Muscle of leg (tissue), 16 donors: ENCODE data around the gene DCST2. TPM values are rescaled to one million over a fixed set of nuclear protein-coding genes. Genes with fewer than 3 reads are reported as not detected.
A peak's percentile ranks its signal among the peaks of the same experiment; 100 is the strongest.

Experiments used
- DNase-seq: peaks from one replicate; pipeline ENCODE4 v3.0.0; 2013
- H3K27ac ChIP-seq: one replicate; pipeline ENCODE4 v1.5.1; 2013; ENCODE audit warnings: mild to moderate bottlenecking, low read length, control low read depth
- H3K27me3 ChIP-seq: one replicate; pipeline ENCODE4 v1.6.1; 2013; ENCODE audit warnings: low read length; ENCODE audit not compliant: control insufficient read depth, insufficient read depth
- H3K36me3 ChIP-seq: one replicate; pipeline ENCODE4 v1.6.1; 2013; ENCODE audit warnings: low read length; ENCODE audit not compliant: control insufficient read depth, insufficient read depth
- H3K4me1 ChIP-seq: one replicate; pipeline ENCODE4 v1.6.1; 2013; ENCODE audit warnings: low read length; ENCODE audit not compliant: control insufficient read depth, insufficient read depth
- H3K4me3 ChIP-seq: one replicate; pipeline ENCODE4 v1.5.1; 2013; ENCODE audit warnings: low read length, control low read depth
- H3K9me3 ChIP-seq: replicated peaks from 2 replicates; pipeline ENCODE4 v1.6.1; 2013; ENCODE audit warnings: low read depth, low read length; ENCODE audit not compliant: control insufficient read depth
- WGBS: methylation state at CpG from one replicate; pipeline ENCODE4 v1.1.5; 2013; ENCODE audit warnings: missing lambda C conversion rate; ENCODE audit not compliant: insufficient coverage; 5-methylcytosine and 5-hydroxymethylcytosine counted together
- long read RNA-seq, 11 donors: transcript quantifications; one replicate each; lab custom pipeline, GENCODE V29; 2026
- polyA plus RNA-seq, 8 donors: library from polyadenylated mRNA; unstranded; fragments of 120-200 nt; gene quantifications; one replicate each; pipeline versions ENCODE4 v1.2.1 to v1.2.3, GENCODE V29; 2013; ENCODE audit warnings: inconsistent platforms in 1 of 8, low replicate concordance in 1 of 8; ENCODE audit not compliant: insufficient read length in 8 of 8, insufficient read depth in 1 of 8
- total RNA-seq: library from RNA; stranded (reverse); fragments of 120-200 nt; gene quantifications from one replicate; pipeline ENCODE4 v1.2.4, GENCODE V29; 2013

The DCST2 gene
- total RNA-seq (0.49 TPM), polyA plus RNA-seq (1 to 10 TPM in 3 of 8 donors, under 1 TPM in 5; 0.58 to 1.6 (median 0.84) TPM)
- long read RNA-seq, donor 1: 0 reads
- long read RNA-seq, donor 2: 0 reads
- long read RNA-seq, donor 3: 0 reads
- long read RNA-seq, donor 4: 0 reads
- long read RNA-seq, donor 5: 0 reads
- long read RNA-seq, donor 6: 0 reads
- long read RNA-seq, donor 7: 0 reads
- long read RNA-seq, donor 8: 0 reads
- long read RNA-seq, donor 9: 0 reads
- long read RNA-seq, donor 10: 0 reads
- long read RNA-seq, donor 11: 0 reads

DNA sequence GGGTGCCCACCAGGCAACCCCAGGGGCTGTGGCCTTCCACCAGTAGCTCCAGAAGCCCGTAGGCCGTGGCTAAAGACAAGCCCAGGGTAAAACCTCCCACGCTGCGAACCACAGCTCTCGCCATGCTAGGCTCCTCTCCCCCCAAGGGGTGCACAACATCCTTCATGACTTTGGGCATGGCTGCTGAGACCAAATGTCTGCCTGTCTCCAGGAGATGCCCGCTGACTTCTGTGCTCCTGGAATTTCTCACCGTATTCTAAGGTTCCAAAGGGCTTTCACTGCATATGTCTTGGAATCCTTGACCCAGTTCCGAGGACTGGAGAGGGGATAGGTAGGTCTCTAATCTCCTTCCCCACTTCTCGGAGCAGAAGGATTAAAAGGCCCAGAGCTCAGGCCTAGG, at the start of gene DCST2, which contains the start of gene DCST1:
Gene DCST2 (minus strand): TSS at position 258 of the 400 bp plus-strand sequence. CDS start 80 bp downstream, at position 178.
Gene DCST1 (plus strand): TSS at position 301 of the 400 bp plus-strand sequence. CDS start 213 bp downstream, outside the sequence.
- H3K9me3 ChIP-seq: no peaks in the 10 kb centered on the region
- no peak for DNase-seq
- WGBS: 90% methylated on average over 8 of the region's 9 CpGs
- no peak within 1 kb of the TSS for H3K4me3 ChIP-seq
- peaks cover 5% of the 10 kb centered on the region for H3K27me3 ChIP-seq
- no peak within 1 kb of the TSS for H3K27ac ChIP-seq
- no peaks in the 10 kb centered on the region for H3K36me3 ChIP-seq
- H3K4me1 ChIP-seq: no peaks in the 10 kb centered on the region

DNA sequence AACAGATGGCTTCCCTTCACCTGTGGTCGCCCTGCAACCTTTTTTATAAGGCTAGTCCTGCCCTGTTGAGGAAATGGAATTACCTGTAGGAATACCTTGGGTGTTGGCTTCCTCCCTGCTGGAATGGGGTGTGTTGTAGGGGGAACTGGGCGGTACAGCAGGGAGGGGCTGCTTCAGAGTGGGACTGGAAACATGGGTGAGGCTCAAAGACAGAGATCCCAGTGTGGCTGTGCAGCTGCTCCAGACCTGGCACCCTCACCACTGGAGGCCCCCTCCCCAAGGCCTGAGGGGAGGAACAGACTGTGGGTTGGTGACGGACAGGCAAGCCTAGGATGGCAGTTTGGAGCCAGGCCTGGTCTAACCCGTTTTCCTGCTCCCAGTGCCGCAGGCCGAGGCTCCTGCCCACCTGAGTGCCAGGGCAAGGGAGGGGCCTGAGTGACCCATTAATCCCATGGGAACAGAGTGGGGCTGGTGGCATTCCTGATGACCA, 49.5 kb upstream of the DCST2 start:
- Histone ChIP-seq H3K9me3 (no peaks in the 10 kb centered on the region), H3K4me3 (no peak overlapping the region)

DNA sequence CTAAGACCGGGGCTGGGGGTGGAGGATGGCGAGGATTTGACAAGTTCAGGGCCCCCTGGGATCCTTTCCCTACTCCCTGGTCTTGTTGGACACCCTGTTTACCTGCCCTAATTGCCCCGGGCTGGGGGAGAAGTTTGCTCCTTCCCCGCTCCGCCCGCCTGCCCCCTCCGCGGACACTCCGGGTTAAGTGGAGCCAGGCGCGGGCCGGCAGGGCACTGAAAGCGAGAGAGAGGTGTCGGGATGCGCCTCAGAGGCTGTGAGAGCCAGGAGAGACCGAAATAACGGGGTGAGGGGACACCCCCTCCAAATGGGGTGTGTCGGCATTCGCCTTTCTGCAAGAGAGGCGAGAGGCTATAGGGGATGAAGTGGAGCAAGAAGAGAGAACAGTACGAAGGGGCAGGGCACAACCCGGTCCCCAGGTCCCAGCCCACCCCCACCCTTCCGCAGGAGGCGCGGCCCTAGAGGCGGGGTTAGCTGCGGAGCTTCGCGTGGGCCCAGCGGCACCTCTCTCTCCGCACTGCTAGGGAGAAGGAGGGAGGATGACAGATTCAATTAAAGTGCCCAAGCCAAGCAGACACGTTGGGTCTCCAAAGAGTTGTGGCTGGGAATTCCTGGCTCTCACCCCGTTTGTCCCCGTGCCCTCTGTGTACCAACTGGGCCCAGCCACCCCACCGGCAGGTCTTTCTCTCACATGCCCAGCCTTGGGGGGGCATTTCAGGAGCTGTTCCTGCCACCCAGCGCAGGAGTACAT, 48.9 kb upstream of the DCST2 start:
- no peaks in the 10 kb centered on the region for H3K36me3 ChIP-seq
- H3K4me1 ChIP-seq: peaks cover 72% of the 10 kb centered on the region
- H3K4me3 ChIP-seq: no peak overlapping the region
- H3K27me3 ChIP-seq: peaks cover 68% of the 10 kb centered on the region
- no peaks in the 10 kb centered on the region for H3K9me3 ChIP-seq
- no peak for DNase-seq
- 3% methylated on average over 25 of the region's 36 CpGs for WGBS
- no peak overlapping the region for H3K27ac ChIP-seq

More for the DNA sequence above, 49.5 kb upstream of the DCST2 start:
- DNase-seq: no peak
- H3K36me3 ChIP-seq: no peaks in the 10 kb centered on the region
- no peak overlapping the region for H3K27ac ChIP-seq
- WGBS: 59% methylated on average over 3 of the region's 6 CpGs
- peaks cover 63% of the 10 kb centered on the region for H3K27me3 ChIP-seq
- peaks cover 70% of the 10 kb centered on the region for H3K4me1 ChIP-seq

DNA sequence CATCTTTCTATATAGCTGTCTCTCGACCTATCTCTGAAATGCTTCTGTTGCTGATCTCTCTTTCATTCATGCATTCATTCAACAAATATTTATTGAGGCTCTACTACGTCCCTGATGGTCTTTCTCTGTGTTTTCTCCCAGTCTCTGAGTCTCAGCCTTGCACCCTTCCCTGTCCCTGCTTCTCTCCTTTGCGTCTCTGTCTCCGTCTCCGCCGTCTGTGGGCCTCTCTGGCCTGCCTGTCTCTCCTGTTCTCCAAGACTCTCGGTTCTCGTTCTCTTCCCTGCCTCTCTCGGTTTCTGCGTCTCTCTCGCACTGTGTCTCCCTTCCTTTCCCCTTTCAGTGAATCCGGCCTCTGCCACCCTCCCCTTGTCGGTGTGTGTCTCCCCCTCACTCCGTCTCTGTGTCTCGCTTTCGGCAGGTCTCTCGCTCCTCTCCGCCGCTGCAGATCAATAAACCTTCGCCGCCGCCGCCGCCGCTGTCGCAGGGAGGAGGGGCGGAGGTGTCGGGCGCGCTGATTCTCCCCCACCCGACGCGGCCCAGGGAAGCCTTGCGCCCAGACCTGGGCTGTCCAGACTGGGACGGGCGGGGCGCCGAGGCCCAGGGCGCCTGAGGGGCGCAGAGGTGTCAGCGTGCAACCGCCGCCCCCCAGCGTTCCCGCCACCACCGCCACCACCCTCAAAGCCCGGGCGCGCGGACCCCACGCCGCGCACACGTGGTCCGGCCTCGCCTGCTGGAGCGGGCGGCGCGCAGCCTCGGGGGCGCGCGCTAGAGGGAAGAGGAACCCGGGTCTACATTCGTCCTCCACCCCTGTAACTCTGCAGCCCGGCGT, 48.1 kb upstream of the DCST2 start:
- H3K9me3 ChIP-seq: no peaks in the 10 kb centered on the region
- 2% methylated on average over 49 of the region's 68 CpGs for WGBS
- no peaks in the 10 kb centered on the region for H3K36me3 ChIP-seq
- peaks cover 72% of the 10 kb centered on the region for H3K27me3 ChIP-seq
- DNase-seq: no peak
- H3K27ac ChIP-seq: no peak overlapping the region
- peaks cover 72% of the 10 kb centered on the region for H3K4me1 ChIP-seq
- no peak overlapping the region for H3K4me3 ChIP-seq

DNA sequence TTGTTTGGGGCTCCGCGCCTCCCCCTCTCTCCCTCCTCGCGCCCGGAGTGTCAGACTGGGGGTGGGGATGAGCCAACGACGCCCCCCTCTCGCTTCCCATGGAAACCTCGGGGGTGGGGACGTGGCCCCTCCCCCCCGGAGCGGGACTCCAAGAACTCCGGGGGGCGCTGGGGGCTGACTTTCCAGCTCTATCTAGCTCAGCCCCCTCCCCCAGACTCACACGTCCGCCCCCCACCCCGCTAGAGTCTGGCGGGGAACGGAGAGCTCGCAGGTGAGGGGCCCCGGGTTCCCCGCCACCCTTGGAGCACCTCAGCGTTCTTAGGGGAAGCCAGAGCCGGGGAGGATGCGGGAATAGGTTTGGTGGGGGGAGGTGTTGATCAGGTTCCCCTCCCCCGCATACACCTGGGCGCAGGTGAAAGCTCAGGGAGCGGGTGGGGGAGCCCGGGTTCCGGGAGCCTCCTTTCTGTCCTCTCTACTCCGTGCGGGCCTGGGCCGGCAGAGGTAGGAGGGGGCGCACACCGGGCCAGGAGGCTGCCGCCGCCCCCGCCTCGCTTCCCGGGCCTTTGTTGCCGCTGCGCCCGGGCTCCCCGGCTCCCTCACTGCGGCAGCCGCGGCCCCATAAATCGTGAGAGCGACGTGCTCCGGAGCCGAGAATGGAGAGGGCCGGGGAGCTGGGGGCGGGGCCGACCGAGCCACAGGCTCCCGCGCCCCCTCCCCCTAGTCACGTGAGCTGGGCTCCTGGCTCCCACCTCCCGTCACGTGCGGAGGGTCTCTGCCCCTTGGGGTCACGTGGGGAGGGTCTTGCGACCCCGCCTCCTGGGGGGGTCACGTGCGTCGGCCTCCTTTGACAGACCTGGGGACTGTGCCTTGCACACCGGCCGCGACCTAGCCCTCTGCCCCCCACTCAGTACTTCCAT, 47.0 kb upstream of the DCST2 start:
- Histone ChIP-seq H3K9me3 (no peaks in the 10 kb centered on the region), H3K4me3 (peak overlapping the region; percentile 5), H3K27ac (no peak overlapping the region), H3K36me3 (no peaks in the 10 kb centered on the region), H3K27me3 (peaks cover 72% of the 10 kb centered on the region), H3K4me1 (peaks cover 61% of the 10 kb centered on the region)
- no peak for DNase-seq
- WGBS: 1% methylated on average over 40 of the region's 71 CpGs

DNA sequence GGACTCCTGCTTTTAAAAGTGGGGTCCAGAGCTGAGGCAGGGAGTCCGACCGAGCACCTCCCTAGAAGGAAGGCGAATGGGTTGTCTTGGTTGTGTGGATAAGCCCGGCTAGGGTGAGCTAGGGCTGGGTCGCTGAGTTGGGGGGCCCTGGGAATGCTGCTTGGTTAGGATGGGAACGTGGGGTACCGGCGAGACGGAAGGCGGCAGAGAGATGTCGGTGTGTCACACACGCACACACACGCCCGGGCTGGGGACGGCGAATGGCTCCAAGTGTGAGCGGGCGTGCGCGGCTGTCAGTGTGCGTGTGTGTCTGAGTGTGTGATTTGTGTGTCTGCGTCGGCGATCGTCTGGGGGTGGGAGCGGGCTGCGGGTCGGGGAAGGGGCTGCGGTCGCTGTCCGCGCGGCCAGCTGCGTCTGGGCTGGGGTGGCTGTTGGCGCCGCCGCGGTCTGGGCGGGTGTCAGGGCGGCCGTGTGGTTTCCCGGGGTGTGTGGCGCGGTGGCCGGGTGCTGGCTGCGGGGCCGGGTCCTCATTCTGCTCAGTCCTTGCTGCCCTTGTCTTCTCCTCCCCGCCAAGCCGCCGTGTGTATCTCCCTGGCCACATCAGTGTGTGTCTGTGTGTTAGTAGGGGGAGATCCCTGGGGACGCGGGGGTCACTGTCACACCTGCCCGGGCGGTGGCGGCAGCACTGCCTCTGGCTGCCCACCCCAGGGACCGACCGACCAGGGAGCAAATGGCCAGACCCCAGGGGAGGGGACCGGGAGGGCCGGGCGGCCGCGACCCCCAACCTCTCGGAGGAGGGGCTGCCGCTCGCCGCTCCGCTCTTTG, 46.1 kb upstream of the DCST2 start:
- Histone ChIP-seq H3K4me1 (peaks cover 59% of the 10 kb centered on the region), H3K36me3 (no peaks in the 10 kb centered on the region), H3K27me3 (peaks cover 74% of the 10 kb centered on the region), H3K4me3 (no peak overlapping the region), H3K9me3 (no peaks in the 10 kb centered on the region), H3K27ac (no peak overlapping the region)
- 1% methylated on average over 61 of the region's 67 CpGs for WGBS
- no peak for DNase-seq

DNA sequence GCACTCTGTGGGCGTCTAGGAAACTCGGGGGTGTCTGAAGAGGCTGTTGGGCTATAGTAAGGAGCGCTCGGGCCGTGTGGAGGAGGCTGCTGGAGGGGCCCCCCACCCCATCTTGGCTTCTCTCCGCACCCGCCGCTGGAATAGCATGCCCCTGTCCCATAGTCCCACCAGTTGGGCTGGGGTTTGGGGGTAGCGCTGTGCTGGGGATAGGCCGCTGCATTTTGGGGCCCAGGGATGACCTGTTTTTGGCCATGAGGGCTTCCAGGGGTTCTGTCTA, 45.6 kb upstream of the DCST2 start:
- Histone ChIP-seq H3K27ac (no peak overlapping the region), H3K9me3 (no peaks in the 10 kb centered on the region), H3K27me3 (peaks cover 69% of the 10 kb centered on the region), H3K4me3 (peak overlapping the region; percentile 26), H3K36me3 (no peaks in the 10 kb centered on the region), H3K4me1 (peaks cover 54% of the 10 kb centered on the region)
- DNase-seq: no peak
- WGBS: 0% methylated on average over 8 of the region's 10 CpGs

DNA sequence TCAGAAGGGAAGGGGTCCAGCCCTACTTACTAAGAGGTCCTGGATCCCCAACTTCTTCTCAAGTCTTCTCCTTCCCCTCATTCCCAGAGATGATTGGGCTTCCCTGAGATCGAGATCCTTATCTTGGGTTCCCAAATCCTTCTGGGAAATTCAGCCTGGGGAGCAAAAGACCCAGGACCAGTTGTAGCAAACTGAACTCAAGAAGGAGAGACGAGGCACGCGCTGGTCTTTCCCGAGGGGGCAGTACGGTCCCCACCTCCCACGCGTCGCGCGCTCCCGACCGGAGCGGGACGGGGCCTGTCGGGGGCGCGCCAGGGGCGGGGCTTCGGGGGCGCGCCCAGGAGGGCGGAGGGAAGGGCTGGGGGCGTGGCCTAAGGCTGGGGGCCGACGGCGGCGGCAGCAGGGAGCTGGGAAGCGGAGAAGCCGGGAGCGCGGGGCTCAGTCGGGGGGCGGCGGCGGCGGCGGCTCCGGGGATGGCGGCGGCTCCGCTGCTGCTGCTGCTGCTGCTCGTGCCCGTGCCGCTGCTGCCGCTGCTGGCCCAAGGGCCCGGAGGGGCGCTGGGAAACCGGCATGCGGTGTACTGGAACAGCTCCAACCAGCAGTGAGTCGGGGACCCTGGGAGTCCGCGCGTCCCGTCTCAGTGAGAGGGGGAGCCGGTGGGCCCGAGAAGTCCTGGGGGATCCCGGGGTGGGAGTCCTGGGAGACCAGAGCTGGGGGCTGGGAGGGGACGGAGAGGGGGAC, 45.1 kb upstream of the DCST2 start, which contains the start of gene EFNA3:
Gene EFNA3 (plus strand): TSS at position 369 of the 741 bp plus-strand sequence. CDS start 105 bp downstream, at position 474.
- 1% methylated on average over 52 of the region's 59 CpGs for WGBS
- H3K9me3 ChIP-seq: no peaks in the 10 kb centered on the region
- peak; percentile 78 for DNase-seq
- no peaks in the 10 kb centered on the region for H3K36me3 ChIP-seq
- peaks cover 50% of the 10 kb centered on the region for H3K4me1 ChIP-seq
- peak within 1 kb of the TSS; percentile 26 for H3K4me3 ChIP-seq
- peaks cover 68% of the 10 kb centered on the region for H3K27me3 ChIP-seq
- no peak within 1 kb of the TSS for H3K27ac ChIP-seq
